SK-N-SH (cell line): ENCODE measurements around the gene TMEM145. TPM values are rescaled to one million over a fixed set of nuclear protein-coding genes. Genes with fewer than 3 reads are reported as not detected.

Experiments
- CTCF ChIA-PET: fragments of 300-600, 350-600 bp; formaldehyde crosslinking; extraction: SDS; loops from one replicate; lab custom pipeline; 2021; lab: Yijun Ruan, JAX
- POLR2A ChIA-PET: fragments of 350-600 bp; sonication (Branson Sonifier 250); formaldehyde crosslinking; extraction: SDS; loops from one replicate; lab custom pipeline; 2020; ENCODE audit warnings: antibody characterized with exemption, inconsistent platforms; lab: Yijun Ruan, JAX
- DNase-seq: peaks from one replicate; pipeline ENCODE4 v3.0.0; 2012
- H2AFZ ChIP-seq: fragments of 200-600 bp; sonication (generic); 2 replicates; pipeline ENCODE4 v1.8.1; 2016; ENCODE audit warnings: antibody characterized with exemption, mild to moderate bottlenecking, low read depth
- H3F3A ChIP-seq: fragments of 200-600 bp; sonication (generic); replicated peaks from 2 replicates; pipeline ENCODE3; 2016; ENCODE audit warnings: antibody characterized with exemption, mild to moderate bottlenecking; ENCODE audit not compliant: insufficient read depth
- H3K27ac ChIP-seq, 2 experiments: fragments of 200-500 bp in 1 of 2; fragments of 200-600 bp in 1 of 2; sonication (Bioruptor generic) in 1 of 2; sonication (generic), shearing (Covaris generic) in 1 of 2; 2 replicates each; pipeline versions ENCODE4 v1.5.1 to v1.6.1; 2014 to 2016; ENCODE audit warnings: low read depth in 2 of 2, inconsistent platforms in 1 of 2, low read length in 1 of 2, mild to moderate bottlenecking in 1 of 2, mixed read lengths in 1 of 2
- H3K27me3 ChIP-seq: fragments of 200-600 bp; sonication (generic), shearing (Covaris generic); 2 replicates; pipeline ENCODE4 v1.6.1; 2016; ENCODE audit warnings: mixed run types; ENCODE audit not compliant: insufficient read depth
- H3K36me3 ChIP-seq, 2 experiments: fragments of 200-500 bp in 1 of 2; fragments of 200-600 bp in 1 of 2; sonication (Bioruptor generic) in 1 of 2; sonication (generic) in 1 of 2; replicated peaks in 1 of 2; 2 replicates each; pipeline versions ENCODE3 to v1.5.1; 2014 to 2016; ENCODE audit warnings: low read length in 1 of 2, mild to moderate bottlenecking in 1 of 2; ENCODE audit not compliant: insufficient read depth in 2 of 2, control insufficient read depth in 1 of 2
- H3K4me1 ChIP-seq, 2 experiments: fragments of 200-500 bp in 1 of 2; fragments of 200-600 bp in 1 of 2; sonication (Bioruptor generic) in 1 of 2; sonication (generic), shearing (Covaris generic) in 1 of 2; 2 replicates each; pipeline versions ENCODE4 v1.5.1 to v1.6.1; 2014 to 2016; ENCODE audit warnings: low read depth in 1 of 2, low read length in 1 of 2, mixed run types in 1 of 2; ENCODE audit not compliant: insufficient read depth in 2 of 2, control insufficient read depth in 1 of 2
- H3K4me2 ChIP-seq: fragments of 200-600 bp; sonication (generic), shearing (Covaris generic); 2 replicates; pipeline ENCODE4 v1.6.1; 2017; ENCODE audit warnings: mixed run types
- H3K4me3 ChIP-seq, 2 experiments: fragments of 200-500 bp in 1 of 2; fragments of 200-600 bp in 1 of 2; sonication (Bioruptor generic) in 1 of 2; sonication (generic), shearing (Covaris generic) in 1 of 2; 2 replicates each; pipeline versions ENCODE4 v1.5.1 to v1.8.1; 2014 to 2016; ENCODE audit warnings: low read depth in 2 of 2, inconsistent platforms in 1 of 2, low read length in 1 of 2, mild to moderate bottlenecking in 1 of 2, mixed read lengths in 1 of 2, moderate library complexity in 1 of 2
- H3K79me2 ChIP-seq: fragments of 200-600 bp; sonication (generic); 2 replicates; pipeline ENCODE4 v1.8.1; 2017; ENCODE audit warnings: mild to moderate bottlenecking; ENCODE audit not compliant: insufficient read depth
- H3K9ac ChIP-seq: fragments of 200-600 bp; sonication (generic); 2 replicates; pipeline ENCODE4 v1.6.1; 2017; ENCODE audit warnings: mixed run types
- H3K9me2 ChIP-seq: fragments of 200-600 bp; sonication (generic); 2 replicates; pipeline ENCODE4 v1.6.1; 2017; ENCODE audit warnings: mixed run types
- H3K9me3 ChIP-seq: fragments of 200-600 bp; sonication (generic); 2 replicates; pipeline ENCODE4 v1.6.1; 2017; ENCODE audit warnings: mixed run types, mild to moderate bottlenecking, moderate library complexity
- H4K20me1 ChIP-seq: fragments of 200-600 bp; sonication (generic); 2 replicates; pipeline ENCODE4 v1.6.1; 2017; ENCODE audit warnings: mild to moderate bottlenecking, mixed run types; ENCODE audit not compliant: insufficient read depth
- EZH2phosphoT487 ChIP-seq: fragments of 200-600 bp; sonication (generic); IDR thresholded peaks from 2 replicates; pipeline ENCODE4 v1.6.1; 2017; ENCODE audit warnings: low read depth, mixed run types, mild to moderate bottlenecking, antibody characterized with exemption, moderate library complexity, borderline replicate concordance
- GABPA ChIP-seq: IDR thresholded peaks from 2 replicates; pipeline ENCODE4 v1.4.0; 2012; ENCODE audit warnings: low read depth, mild to moderate bottlenecking
- GATA2 ChIP-seq: sonication (generic); formaldehyde crosslinking; IDR thresholded peaks from 2 replicates; pipeline ENCODE4 v1.5.0; 2020; ENCODE audit warnings: mild to moderate bottlenecking, missing genetic modification reagents
- IRF3 ChIP-seq: fragments of 150-350 bp; IDR thresholded peaks from 2 replicates; pipeline ENCODE4 v1.6.1; 2016; ENCODE audit warnings: mild to moderate bottlenecking, low read depth, low read length
- PBX3 ChIP-seq: IDR thresholded peaks from 2 replicates; pipeline ENCODE4; 2012
- REST ChIP-seq: IDR thresholded peaks from 2 replicates; pipeline ENCODE4 v1.6.1; 2012; ENCODE audit warnings: mild to moderate bottlenecking, low read depth, low read length, moderate library complexity
- RFX5 ChIP-seq: IDR thresholded peaks from 2 replicates; pipeline ENCODE4 v1.6.1; 2012; ENCODE audit warnings: mild to moderate bottlenecking, improper control_type of control experiment, low read length
- SMC3 ChIP-seq: IDR thresholded peaks from 2 replicates; pipeline ENCODE4 v1.6.1; 2012; ENCODE audit warnings: low read depth, low read length, improper control_type of control experiment
- TAF1 ChIP-seq: IDR thresholded peaks from 2 replicates; pipeline ENCODE4 v1.6.1; 2012; ENCODE audit warnings: low read depth, mild to moderate bottlenecking, low read length, moderate library complexity, borderline replicate concordance
- YY1 ChIP-seq: IDR thresholded peaks from 2 replicates; pipeline ENCODE4 v1.4.0; 2012; ENCODE audit warnings: low read depth, mild to moderate bottlenecking
- WGBS: methylation state at CpG from one replicate; pipeline ENCODE4 v1.1.6; 2017; ENCODE audit warnings: low lambda C conversion rate; 5-methylcytosine and 5-hydroxymethylcytosine counted together
- polyA plus RNA-seq, 3 experiments: library from polyadenylated mRNA; depleted of rRNA; stranded (reverse); fragments of >200 nt; gene quantifications; 2 replicates each; pipeline ENCODE4 v1.2.3, GENCODE V29; 2012

Gene TMEM145
- polyA plus RNA-seq, 1 of the 3 experiments (the other 2 are of a cell fraction) = 2.0 TPM

- 0 out of 4 replicates have a peak overlapping the region, but pooled peaks of 1 of the 2 experiments have one; percentile 99 for H3K4me3 ChIP-seq
- WGBS = 91% methylated on average over 5 of the region's 5 CpGs
- no peaks in the 10 kb centered on the region for H3K9me2 ChIP-seq
- H3F3A ChIP-seq = no peaks in the 10 kb centered on the region
- no peak overlapping the region for H3K27ac ChIP-seq
- peaks cover 39% of the 10 kb centered on the region for H3K79me2 ChIP-seq
- peak overlapping the region; percentile 99 for H3K4me2 ChIP-seq
- H4K20me1 ChIP-seq = no peaks in the 10 kb centered on the region; the same call in 1 of the 2 replicates
- no peak overlapping the region for H3K9ac ChIP-seq
- TF ChIP-seq GABPA (no peak), SMC3 (no peak), RFX5 (no peak), PBX3 (no peak), GATA2 (CRISPR knock-in tag) (no peak)
- peaks cover 8 to 16% of the 10 kb centered on the region in 2 experiments; a peak in 1 of 4 replicates for H3K4me1 ChIP-seq
- no peak for DNase-seq
- POLR2A ChIA-PET = no interaction called here
- no peaks in the 10 kb centered on the region for H3K36me3 ChIP-seq
- H3K9me3 ChIP-seq = no peaks in the 10 kb centered on the region
- CTCF ChIA-PET = interaction anchor here (0.6 to 1.2 kb wide), 5 partner anchors 22 to 74 kb away, joined by 3 read pairs; partner anchors contain the start of gene PAFAH1B3
- H2AFZ ChIP-seq = no peak overlapping the region
- no peaks in the 10 kb centered on the region for H3K27me3 ChIP-seq
Measured at GRCh38 chr19:42327381-42327780, 14.3 kb downstream of the TMEM145 start.

- CTCF ChIA-PET = interaction anchor here (0.6 to 1.1 kb wide), 5 partner anchors 21 to 76 kb away, joined by 3 read pairs; partner anchors contain the start of gene PAFAH1B3
- no peak overlapping the region for H3K9ac ChIP-seq
Measured at GRCh38 chr19:42328106-42328505, 15.0 kb downstream of the TMEM145 start.

More at GRCh38 chr19:42328106-42328505, 15.0 kb downstream of the TMEM145 start:
- DNase-seq = no peak
- Histone ChIP-seq H3K4me2 (no peak overlapping the region), H3K27me3 (no peaks in the 10 kb centered on the region), H2AFZ (no peak overlapping the region), H3F3A (no peaks in the 10 kb centered on the region), H3K36me3 (no peaks in the 10 kb centered on the region), H3K79me2 (peaks cover 39% of the 10 kb centered on the region), H3K4me1 (peaks cover 8 to 16% of the 10 kb centered on the region in 2 experiments; a peak in 1 of 4 replicates), H3K27ac (no peak overlapping the region), H3K9me2 (no peaks in the 10 kb centered on the region), H3K9me3 (no peaks in the 10 kb centered on the region), H4K20me1 (no peaks in the 10 kb centered on the region; the same call in 1 of the 2 replicates), H3K4me3 (no peak overlapping the region)
- TF ChIP-seq TAF1 = no peak
- no peak for TF ChIP-seq PBX3
- no peak for TF ChIP-seq EZH2phosphoT487
- TF ChIP-seq YY1 = no peak
- TF ChIP-seq IRF3 = no peak
- TF ChIP-seq REST = no peak
- no peak for TF ChIP-seq GATA2 (CRISPR knock-in tag)
- POLR2A ChIA-PET = no interaction called here
- WGBS = 82% methylated on average over 1 of the region's 1 CpG
